SK-N-SH treated with all-trans-retinoic acid at 6 μM for 48 hours (cell line): ENCODE results near the gene ZSCAN22.

Experiments
- ATAC-seq: fragments of 200-7000 bp; cut with Tn5 transposase; 3 replicates; pipeline ENCODE4 v1.9.1; 2020; ENCODE audit warnings: mild to moderate bottlenecking, moderate library complexity
- ARNTL ChIP-seq: fragments of 450-650 bp; formaldehyde crosslinking; IDR thresholded peaks from 2 replicates; pipeline ENCODE4 v1.5.0; 2020; ENCODE audit warnings: low read depth, mild to moderate bottlenecking, moderate library complexity, borderline replicate concordance
- BACH2 ChIP-seq: fragments of 250-450 bp; sonication (Bioruptor Pico); IDR thresholded peaks from 2 replicates; pipeline ENCODE4 v1.9.0; 2021; ENCODE audit warnings: mild to moderate bottlenecking, borderline replicate concordance
- ESRRG ChIP-seq: fragments of 250-450 bp; sonication (Bioruptor Pico); IDR thresholded peaks from 2 replicates; pipeline ENCODE4 v1.6.1; 2021; ENCODE audit warnings: mild to moderate bottlenecking
- GLIS3 ChIP-seq: fragments of 250-450 bp; sonication (Bioruptor Pico); IDR thresholded peaks from 2 replicates; pipeline ENCODE4 v1.5.0; 2020; ENCODE audit warnings: mild to moderate bottlenecking, moderate library complexity
- OSR1 ChIP-seq: fragments of 250-450 bp; sonication (Bioruptor Pico); IDR thresholded peaks from 2 replicates; pipeline ENCODE4 v1.8.0; 2022; ENCODE audit warnings: moderate library complexity, mild to moderate bottlenecking, inconsistent platforms
- RARB ChIP-seq: fragments of 250-450 bp; sonication (Bioruptor Pico); IDR thresholded peaks from 2 replicates; pipeline ENCODE4 v1.8.0; 2021; ENCODE audit warnings: mild to moderate bottlenecking, moderate library complexity
- SNAI2 ChIP-seq: fragments of 250-450 bp; sonication (Bioruptor Pico); IDR thresholded peaks from 2 replicates; pipeline ENCODE4 v1.5.0; 2020; ENCODE audit warnings: mild to moderate bottlenecking, moderate library complexity
- TCF4 ChIP-seq: fragments of 250-450 bp; sonication (Bioruptor Pico); IDR thresholded peaks from 2 replicates; pipeline ENCODE4 v1.8.0; 2021; ENCODE audit warnings: mild to moderate bottlenecking, moderate library complexity, borderline replicate concordance
- TOX ChIP-seq: fragments of 250-450 bp; sonication (Bioruptor Pico); IDR thresholded peaks from 2 replicates; pipeline ENCODE4 v1.8.0; 2021; ENCODE audit warnings: mild to moderate bottlenecking, moderate library complexity, borderline replicate concordance
- ZC3H10 ChIP-seq: fragments of 250-450 bp; sonication (Bioruptor Pico); IDR thresholded peaks from 2 replicates; pipeline ENCODE4 v1.5.1; 2021; ENCODE audit warnings: mild to moderate bottlenecking, moderate library complexity
- ZFP30 ChIP-seq: fragments of 450-650 bp; formaldehyde crosslinking; IDR thresholded peaks from 2 replicates; pipeline ENCODE4 v1.5.0; 2022; ENCODE audit warnings: mild to moderate bottlenecking, moderate library complexity
- ZNF70 ChIP-seq: fragments of 450-650 bp; formaldehyde crosslinking; IDR thresholded peaks from 2 replicates; pipeline ENCODE4 v1.5.0; 2020; ENCODE audit warnings: mild to moderate bottlenecking, moderate library complexity
- ZNF8 ChIP-seq: fragments of 450-650 bp; formaldehyde crosslinking; IDR thresholded peaks from 2 replicates; pipeline ENCODE4 v1.5.0; 2020; ENCODE audit warnings: mild to moderate bottlenecking, moderate library complexity
- TF ChIP-seq, protein P1 (sequence below): fragments of 250-450 bp; sonication (Bioruptor Pico); IDR thresholded peaks from 2 replicates; pipeline ENCODE4 v1.5.1; 2020; ENCODE audit warnings: low read depth, mild to moderate bottlenecking, moderate library complexity
- TF ChIP-seq, protein P2 (sequence below): fragments of 250-450 bp; sonication (Bioruptor Pico); IDR thresholded peaks from 2 replicates; pipeline ENCODE4 v1.5.1; 2021; ENCODE audit warnings: mild to moderate bottlenecking, moderate library complexity
- TF ChIP-seq, protein P3 (sequence below): fragments of 250-450 bp; sonication (Bioruptor Pico); IDR thresholded peaks from 2 replicates; pipeline ENCODE4 v1.5.0; 2020; ENCODE audit warnings: mild to moderate bottlenecking, moderate library complexity
- TF ChIP-seq, protein P4 (sequence below): fragments of 250-450 bp; sonication (Bioruptor Pico); IDR thresholded peaks from 2 replicates; pipeline ENCODE4 v1.8.0; 2021; ENCODE audit warnings: low read depth, mild to moderate bottlenecking, moderate library complexity, borderline replicate concordance
- TF ChIP-seq, protein P5 (sequence below): fragments of 250-450 bp; sonication (Bioruptor Pico); IDR thresholded peaks from 2 replicates; pipeline ENCODE4 v1.8.0; 2020; ENCODE audit warnings: mild to moderate bottlenecking, moderate library complexity, borderline replicate concordance

The ZSCAN22 gene

DNA sequence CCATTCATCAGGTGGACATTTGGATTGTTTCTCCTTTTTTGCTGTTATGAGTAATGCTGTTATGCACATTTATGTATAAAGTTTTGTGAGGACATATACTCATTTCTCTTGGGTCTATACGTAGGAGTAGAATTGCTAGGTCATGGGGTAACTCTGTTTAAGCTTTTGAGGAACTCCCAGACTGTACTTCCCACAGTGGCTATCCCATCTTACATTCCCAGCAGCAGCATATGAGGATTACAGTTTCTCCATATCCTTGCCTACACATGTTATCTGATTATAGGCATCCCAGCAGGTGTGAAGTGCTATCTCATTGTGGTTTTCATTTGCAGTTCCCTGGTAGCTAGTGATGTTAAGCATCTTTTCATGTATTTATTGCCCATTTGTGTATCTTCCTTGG is 5.9 kb downstream of the ZSCAN22 start (continued):
- TF ChIP-seq, protein P1, sequence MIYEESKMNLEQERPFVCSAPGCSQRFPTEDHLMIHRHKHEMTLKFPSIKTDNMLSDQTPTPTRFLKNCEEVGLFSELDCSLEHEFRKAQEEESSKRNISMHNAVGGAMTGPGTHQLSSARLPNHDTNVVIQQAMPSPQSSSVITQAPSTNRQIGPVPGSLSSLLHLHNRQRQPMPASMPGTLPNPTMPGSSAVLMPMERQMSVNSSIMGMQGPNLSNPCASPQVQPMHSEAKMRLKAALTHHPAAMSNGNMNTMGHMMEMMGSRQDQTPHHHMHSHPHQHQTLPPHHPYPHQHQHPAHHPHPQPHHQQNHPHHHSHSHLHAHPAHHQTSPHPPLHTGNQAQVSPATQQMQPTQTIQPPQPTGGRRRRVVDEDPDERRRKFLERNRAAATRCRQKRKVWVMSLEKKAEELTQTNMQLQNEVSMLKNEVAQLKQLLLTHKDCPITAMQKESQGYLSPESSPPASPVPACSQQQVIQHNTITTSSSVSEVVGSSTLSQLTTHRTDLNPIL: no peak
- TF ChIP-seq ZFP30 (CRISPR knock-in tag) (no peak), RARB (no peak), SNAI2 (CRISPR knock-in tag) (no peak)
- TF ChIP-seq, protein P2, sequence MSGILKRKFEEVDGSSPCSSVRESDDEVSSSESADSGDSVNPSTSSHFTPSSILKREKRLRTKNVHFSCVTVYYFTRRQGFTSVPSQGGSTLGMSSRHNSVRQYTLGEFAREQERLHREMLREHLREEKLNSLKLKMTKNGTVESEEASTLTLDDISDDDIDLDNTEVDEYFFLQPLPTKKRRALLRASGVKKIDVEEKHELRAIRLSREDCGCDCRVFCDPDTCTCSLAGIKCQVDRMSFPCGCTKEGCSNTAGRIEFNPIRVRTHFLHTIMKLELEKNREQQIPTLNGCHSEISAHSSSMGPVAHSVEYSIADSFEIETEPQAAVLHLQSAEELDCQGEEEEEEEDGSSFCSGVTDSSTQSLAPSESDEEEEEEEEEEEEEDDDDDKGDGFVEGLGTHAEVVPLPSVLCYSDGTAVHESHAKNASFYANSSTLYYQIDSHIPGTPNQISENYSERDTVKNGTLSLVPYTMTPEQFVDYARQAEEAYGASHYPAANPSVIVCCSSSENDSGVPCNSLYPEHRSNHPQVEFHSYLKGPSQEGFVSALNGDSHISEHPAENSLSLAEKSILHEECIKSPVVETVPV (CRISPR knock-in tag): no peak

DNA sequence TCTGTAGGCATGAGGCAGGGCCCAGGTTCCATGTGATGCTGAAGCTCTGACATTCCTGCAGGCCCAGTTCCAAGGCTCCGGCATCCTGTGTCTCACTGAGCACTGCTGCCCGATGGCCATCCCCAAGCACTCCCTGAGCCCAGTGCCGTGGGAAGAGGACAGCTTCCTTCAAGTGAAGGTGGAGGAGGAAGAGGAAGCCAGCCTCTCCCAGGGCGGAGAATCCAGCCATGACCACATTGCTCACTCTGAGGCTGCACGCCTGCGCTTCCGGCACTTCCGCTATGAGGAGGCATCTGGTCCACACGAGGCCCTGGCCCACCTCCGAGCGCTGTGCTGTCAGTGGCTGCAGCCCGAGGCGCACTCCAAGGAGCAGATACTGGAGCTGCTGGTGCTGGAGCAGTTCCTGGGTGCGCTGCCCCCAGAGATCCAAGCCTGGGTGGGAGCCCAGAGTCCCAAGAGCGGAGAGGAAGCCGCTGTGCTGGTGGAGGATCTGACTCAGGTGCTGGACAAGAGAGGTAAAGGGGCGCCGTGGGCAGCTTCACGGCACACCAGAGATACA is 8.0 kb downstream of the ZSCAN22 start:
- ATAC-seq: no peak
- TF ChIP-seq, protein P2 (CRISPR knock-in tag): no peak

DNA sequence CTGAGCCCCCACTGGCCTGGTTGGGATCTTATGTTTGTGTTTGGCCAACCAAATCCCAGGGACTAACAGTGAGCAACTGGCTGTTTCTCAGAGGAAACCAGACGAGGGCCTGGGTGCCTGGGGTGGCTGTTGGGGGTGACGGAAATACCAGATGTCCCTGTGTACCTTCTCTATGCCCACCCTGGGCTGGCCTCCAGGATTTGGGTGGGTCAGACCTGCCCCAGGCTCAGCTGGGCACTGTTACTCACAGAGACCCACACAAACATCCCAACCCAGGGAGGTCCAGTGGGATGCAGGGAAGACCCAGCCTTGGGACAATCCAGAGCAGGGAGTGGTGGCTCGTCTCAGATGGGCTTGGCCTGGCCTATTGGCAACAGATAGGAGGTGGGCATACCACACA is 8.8 kb downstream of the ZSCAN22 start:
- TF ChIP-seq, protein P3, sequence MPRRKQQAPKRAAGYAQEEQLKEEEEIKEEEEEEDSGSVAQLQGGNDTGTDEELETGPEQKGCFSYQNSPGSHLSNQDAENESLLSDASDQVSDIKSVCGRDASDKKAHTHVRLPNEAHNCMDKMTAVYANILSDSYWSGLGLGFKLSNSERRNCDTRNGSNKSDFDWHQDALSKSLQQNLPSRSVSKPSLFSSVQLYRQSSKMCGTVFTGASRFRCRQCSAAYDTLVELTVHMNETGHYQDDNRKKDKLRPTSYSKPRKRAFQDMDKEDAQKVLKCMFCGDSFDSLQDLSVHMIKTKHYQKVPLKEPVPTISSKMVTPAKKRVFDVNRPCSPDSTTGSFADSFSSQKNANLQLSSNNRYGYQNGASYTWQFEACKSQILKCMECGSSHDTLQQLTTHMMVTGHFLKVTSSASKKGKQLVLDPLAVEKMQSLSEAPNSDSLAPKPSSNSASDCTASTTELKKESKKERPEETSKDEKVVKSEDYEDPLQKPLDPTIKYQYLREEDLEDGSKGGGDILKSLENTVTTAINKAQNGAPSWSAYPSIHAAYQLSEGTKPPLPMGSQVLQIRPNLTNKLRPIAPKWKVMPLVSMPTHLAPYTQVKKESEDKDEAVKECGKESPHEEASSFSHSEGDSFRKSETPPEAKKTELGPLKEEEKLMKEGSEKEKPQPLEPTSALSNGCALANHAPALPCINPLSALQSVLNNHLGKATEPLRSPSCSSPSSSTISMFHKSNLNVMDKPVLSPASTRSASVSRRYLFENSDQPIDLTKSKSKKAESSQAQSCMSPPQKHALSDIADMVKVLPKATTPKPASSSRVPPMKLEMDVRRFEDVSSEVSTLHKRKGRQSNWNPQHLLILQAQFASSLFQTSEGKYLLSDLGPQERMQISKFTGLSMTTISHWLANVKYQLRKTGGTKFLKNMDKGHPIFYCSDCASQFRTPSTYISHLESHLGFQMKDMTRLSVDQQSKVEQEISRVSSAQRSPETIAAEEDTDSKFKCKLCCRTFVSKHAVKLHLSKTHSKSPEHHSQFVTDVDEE (CRISPR knock-in tag): no peak
- TF ChIP-seq ESRRG (CRISPR knock-in tag) (no peak), TCF4 (CRISPR knock-in tag) (no peak), BACH2 (CRISPR knock-in tag) (no peak), OSR1 (CRISPR knock-in tag) (no peak), ZNF70 (CRISPR knock-in tag) (no peak), RARB (no peak)
- TF ChIP-seq, protein P4, sequence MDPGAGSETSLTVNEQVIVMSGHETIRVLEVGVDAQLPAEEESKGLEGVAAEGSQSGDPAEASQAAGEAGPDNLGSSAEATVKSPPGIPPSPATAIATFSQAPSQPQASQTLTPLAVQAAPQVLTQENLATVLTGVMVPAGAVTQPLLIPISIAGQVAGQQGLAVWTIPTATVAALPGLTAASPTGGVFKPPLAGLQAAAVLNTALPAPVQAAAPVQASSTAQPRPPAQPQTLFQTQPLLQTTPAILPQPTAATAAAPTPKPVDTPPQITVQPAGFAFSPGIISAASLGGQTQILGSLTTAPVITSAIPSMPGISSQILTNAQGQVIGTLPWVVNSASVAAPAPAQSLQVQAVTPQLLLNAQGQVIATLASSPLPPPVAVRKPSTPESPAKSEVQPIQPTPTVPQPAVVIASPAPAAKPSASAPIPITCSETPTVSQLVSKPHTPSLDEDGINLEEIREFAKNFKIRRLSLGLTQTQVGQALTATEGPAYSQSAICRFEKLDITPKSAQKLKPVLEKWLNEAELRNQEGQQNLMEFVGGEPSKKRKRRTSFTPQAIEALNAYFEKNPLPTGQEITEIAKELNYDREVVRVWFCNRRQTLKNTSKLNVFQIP (CRISPR knock-in tag): no peak
- TF ChIP-seq, protein P2 (CRISPR knock-in tag): no peak
- TF ChIP-seq, protein P1: no peak
- no peak for ATAC-seq

DNA sequence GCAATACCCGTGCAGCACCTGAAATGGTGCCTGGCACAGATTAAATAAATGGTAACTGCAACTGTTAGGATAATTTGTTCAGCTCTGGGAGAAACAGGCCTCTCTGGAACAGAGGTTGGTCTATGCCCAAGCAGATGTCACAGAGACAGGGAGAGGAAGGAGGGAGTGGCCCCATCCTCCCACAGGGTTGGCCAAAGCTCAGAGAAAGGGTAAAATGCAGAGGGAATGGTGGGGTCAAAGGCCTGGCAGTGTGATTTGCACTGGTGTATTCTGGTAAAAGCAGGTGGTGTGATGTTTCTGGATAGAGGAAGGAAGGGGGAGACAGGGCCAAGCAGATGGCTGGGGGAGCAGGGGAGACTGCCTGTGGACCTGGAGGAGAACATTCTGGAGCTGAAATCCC is 9.4 kb downstream of the ZSCAN22 start:
- no peak for ATAC-seq
- TF ChIP-seq GLIS3 (no peak), BACH2 (CRISPR knock-in tag) (no peak), RARB (no peak), ESRRG (CRISPR knock-in tag) (no peak), SNAI2 (CRISPR knock-in tag) (no peak), TOX (CRISPR knock-in tag) (no peak), ZNF8 (no peak), ZNF70 (CRISPR knock-in tag) (no peak), ARNTL (CRISPR knock-in tag) (no peak), ZC3H10 (CRISPR knock-in tag) (no peak)
- TF ChIP-seq, protein P3 (CRISPR knock-in tag): no peak
- TF ChIP-seq, protein P5, sequence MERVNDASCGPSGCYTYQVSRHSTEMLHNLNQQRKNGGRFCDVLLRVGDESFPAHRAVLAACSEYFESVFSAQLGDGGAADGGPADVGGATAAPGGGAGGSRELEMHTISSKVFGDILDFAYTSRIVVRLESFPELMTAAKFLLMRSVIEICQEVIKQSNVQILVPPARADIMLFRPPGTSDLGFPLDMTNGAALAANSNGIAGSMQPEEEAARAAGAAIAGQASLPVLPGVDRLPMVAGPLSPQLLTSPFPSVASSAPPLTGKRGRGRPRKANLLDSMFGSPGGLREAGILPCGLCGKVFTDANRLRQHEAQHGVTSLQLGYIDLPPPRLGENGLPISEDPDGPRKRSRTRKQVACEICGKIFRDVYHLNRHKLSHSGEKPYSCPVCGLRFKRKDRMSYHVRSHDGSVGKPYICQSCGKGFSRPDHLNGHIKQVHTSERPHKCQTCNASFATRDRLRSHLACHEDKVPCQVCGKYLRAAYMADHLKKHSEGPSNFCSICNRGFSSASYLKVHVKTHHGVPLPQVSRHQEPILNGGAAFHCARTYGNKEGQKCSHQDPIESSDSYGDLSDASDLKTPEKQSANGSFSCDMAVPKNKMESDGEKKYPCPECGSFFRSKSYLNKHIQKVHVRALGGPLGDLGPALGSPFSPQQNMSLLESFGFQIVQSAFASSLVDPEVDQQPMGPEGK (CRISPR knock-in tag): no peak
